AG09309 (cell line): ENCODE data around the gene ANKRD17.
"Not testable (repeated sequence)": the region's sequence is repeated elsewhere in the genome, so short reads cannot be mapped to it uniquely, and the experiment has no call there.

Source experiments
- DNase-seq: peaks from one replicate; pipeline ENCODE4 v3.0.0-alpha.2; 2010; ENCODE audit warnings: low read depth
- H3K4me3 ChIP-seq: 2 replicates; pipeline ENCODE4 v1.5.1; 2011; ENCODE audit warnings: mild to moderate bottlenecking, low read depth, low read length, moderate library complexity; ENCODE audit not compliant: control insufficient read depth
- CTCF ChIP-seq: IDR thresholded peaks from 2 replicates; pipeline ENCODE4 v1.5.1; 2011; ENCODE audit warnings: mild to moderate bottlenecking, low read depth, low read length, inconsistent platforms; ENCODE audit not compliant: insufficient read depth, control insufficient read depth; ENCODE audit errors: missing control alignments

Gene ANKRD17

GRCh38 chr4:73257651-73258435, 755 bp downstream of the ANKRD17 start:
- TF ChIP-seq CTCF = peak; percentile 12
- DNase-seq = no peak
- H3K4me3 ChIP-seq = peak overlapping the region; percentile 99

- TF ChIP-seq CTCF = peak; percentile 74
- DNase-seq = peak; percentile 63
- peak overlapping the region; percentile 99 for H3K4me3 ChIP-seq
Measured at GRCh38 chr4:73257234-73257633, 1.4 kb downstream of the ANKRD17 start.

DNA sequence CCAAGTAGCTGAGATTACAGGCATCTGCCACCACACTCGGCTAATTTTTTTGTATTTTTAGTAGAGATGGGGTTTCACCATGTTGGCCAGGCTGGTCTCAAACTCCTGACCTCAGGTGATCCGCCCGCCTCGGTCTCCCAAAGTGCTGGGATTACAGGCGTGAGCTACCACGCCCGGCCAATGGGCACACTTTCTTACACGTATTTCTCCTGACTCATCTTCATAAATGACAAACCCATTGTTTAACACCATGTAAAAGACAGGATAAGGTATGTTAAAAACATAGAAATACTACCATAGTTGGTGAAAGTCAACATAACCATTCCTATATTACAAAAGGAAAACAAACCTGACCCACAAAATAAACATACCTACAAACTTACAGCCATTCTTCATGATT, 2.8 kb downstream of the ANKRD17 start:
- DNase-seq, H3K4me3 ChIP-seq: not testable (repeated sequence)

- no peak overlapping the region for H3K4me3 ChIP-seq
- TF ChIP-seq CTCF = no peak
- no peak for DNase-seq
Measured at GRCh38 chr4:73252001-73252400, 6.6 kb downstream of the ANKRD17 start.

DNA sequence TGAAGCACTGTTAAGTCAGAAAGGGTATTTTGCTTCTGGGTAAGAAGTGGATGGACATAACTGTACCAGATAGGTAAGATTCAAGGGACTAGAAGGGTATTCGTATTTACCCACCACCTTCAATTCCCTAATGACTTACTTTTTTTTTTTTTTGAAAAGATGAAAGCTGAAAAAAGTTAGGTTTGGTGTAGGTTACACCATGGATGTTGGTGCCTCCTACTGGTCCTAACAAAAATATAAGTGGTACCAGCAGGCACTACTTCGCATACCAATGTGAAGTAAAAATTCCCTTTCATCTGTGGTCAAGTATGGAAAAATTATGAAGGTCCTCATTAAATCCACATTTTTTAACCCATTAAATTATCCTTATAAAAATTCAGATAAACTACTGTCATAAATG, 7.2 kb downstream of the ANKRD17 start:
- no peak for DNase-seq
- H3K4me3 ChIP-seq = no peak overlapping the region

DNA sequence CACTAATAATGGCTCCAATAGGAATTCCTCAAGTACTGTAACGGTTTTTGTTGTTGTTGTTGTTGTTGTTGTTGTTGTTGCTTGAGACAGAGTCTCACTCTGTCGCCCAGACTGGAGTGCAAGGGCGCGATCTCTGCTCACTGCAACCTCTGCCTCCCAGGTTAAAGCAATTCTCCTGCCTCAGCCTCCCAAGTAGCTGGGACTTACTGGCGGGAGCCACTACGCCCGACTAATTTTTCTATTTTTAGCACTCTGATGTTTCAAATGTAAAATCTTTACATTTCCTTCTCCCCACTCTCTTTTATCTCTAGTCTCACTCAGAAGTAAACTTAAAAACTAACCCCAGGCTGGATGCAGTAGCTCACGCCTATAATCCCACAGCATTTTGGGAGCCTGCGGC, 8.0 kb downstream of the ANKRD17 start:
- DNase-seq = no peak

More for the DNA sequence above, 7.2 kb downstream of the ANKRD17 start:
- TF ChIP-seq CTCF = peak; percentile 23

GRCh38 chr4:73248821-73249220, 9.8 kb downstream of the ANKRD17 start:
- no peak for TF ChIP-seq CTCF
- DNase-seq = no peak
- H3K4me3 ChIP-seq = no peak overlapping the region

More for the DNA sequence above, 8.0 kb downstream of the ANKRD17 start:
- H3K4me3 ChIP-seq = no peak overlapping the region
- no peak for TF ChIP-seq CTCF
